NCI-H1105 (cell line): ENCODE measurements around the gene BIRC3.
"Not testable (repeated sequence)": the region's sequence is repeated elsewhere in the genome, so short reads cannot be mapped to it uniquely, and the experiment has no call there.

ENCODE experiments used
- DNase-seq: peaks from one replicate; lab custom pipeline; 2025; lab: John Stamatoyannopoulos, UW

Gene BIRC3

DNA sequence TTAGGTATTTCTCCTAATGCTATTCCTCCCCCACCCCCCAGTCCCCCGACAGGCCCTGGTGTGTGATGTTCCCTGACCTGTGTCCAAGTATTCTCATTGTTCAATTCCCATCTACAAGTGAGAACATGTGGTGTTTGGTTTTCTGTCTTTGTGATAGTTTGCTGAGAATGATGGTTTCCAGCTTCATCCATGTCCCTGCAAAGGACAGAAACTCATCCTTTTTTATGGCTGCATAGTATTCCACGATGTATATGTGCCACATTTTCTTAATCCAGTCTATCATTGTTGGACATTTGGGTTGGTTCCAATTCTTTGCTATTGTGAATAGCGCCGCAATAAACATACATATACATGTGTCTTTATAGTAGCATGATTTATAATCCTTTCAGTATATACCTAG, 20.5 kb upstream of the BIRC3 start:
- not testable (repeated sequence) for DNase-seq

DNA sequence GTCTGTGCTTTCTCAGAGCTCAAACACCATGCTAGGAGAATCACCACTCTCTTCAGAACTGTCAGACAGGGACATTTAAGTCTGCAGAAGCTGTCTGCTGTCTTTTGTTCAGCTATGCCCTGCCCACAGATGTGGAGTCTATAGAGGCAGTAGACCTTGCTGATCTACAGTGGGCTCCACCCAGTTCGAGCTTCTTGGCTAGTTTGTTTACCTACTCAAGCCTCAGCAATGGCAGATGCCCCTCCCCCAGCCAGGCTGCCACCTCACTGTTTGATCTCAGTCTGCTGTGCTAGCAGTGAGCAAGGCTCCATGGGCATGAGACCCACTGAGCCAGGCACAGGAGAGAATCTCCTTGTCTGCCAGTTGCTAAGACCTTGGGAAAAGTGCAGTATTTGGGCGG, 16.4 kb upstream of the BIRC3 start:
- not testable (repeated sequence) for DNase-seq

DNA sequence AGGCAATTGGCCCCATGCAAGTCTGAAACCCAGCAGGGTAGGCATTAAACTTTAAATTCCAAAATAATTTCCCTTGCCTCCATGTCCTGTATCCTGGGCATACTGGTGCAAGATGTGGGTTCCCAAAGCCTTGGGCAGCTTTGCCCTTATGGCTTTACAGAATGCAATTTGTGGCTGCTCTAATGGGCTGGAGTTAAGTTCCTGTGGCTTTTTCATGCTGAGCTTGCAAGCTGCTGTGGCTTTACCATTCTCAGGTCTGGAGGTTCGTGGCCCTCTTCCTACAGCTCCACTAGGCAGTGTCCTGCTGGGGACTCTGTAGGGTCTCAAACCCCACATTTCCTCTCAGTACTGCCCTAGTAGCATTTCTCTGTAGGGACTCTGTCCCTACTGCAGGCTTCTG, 15.0 kb upstream of the BIRC3 start:
- DNase-seq: no peak

DNA sequence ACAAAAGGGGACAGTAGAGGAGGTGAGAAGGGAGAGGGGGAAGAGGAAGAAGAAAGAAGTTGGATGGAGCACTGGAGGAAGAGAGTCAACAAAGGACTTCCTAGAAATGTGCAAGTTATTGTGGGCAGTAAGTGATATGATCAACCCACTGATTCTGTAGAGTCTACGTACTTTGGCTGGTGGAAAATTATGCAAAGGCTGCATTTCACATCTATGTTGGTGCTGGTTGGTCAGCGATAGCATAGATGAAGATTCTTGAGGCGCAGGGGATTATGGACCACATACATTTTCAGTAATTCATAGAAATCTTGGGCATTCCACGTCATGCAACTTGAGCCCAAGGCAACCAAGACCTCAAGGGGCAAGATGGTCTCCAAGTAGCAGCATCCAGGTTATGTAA, 12.6 kb upstream of the BIRC3 start:
- no peak for DNase-seq

DNA sequence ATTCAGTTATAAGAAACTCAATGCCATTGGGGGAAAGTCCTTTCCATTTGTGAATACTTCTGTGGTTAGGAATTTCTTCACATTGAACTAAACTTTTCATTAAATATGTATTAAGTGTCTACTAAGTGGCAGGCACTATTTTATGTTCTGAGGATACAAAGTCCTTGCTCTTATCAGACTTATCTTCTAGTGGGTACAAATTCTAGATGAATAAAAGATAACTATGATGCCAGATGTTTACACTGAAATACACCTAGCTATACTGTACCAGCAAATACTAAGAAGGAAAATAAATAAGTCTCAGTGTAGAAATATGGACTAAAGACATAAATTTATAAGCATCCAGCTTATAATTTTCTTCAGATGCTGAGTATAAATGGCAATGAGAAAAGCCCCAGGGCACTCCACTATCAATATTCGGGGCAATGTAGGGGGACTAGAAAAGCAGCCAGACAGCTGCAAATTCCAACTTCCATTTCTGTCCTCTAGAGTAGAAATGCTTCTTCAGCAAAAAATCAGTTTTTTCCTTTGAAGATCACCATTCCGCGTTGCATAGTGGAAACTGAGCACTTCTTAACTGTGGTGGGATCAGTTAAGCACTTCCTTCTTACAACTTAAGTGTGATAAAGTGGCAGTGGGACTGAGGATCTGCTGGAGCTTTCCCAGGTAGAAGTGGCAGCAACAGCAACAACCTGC, 11.8 kb upstream of the BIRC3 start:
- no peak for DNase-seq

DNA sequence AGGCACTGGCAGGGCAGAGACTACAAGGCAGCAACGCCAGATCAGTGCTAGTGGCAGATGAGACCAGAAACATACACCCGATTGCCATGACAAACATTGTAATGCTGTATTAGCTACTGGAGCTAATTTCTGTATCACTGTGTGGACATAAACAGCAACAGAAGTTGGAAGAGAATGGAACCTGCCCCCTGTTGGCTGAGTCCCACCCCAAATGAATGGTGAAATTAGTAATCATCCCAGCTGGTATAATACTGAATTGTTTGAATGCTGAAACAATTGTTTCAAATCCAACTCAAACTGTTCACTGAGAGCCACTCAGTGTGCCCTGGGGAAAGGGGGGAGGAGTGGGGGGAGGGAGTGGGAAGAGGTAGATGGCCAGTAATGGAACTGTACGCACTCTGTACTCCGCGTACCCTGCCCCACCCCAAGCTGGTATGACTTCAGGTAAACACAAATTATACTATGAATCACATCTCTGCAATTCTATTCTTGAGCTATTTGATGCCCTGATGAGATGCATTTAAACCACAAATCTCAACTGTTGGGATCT, 11.2 kb upstream of the BIRC3 start:
- DNase-seq: no peak

DNA sequence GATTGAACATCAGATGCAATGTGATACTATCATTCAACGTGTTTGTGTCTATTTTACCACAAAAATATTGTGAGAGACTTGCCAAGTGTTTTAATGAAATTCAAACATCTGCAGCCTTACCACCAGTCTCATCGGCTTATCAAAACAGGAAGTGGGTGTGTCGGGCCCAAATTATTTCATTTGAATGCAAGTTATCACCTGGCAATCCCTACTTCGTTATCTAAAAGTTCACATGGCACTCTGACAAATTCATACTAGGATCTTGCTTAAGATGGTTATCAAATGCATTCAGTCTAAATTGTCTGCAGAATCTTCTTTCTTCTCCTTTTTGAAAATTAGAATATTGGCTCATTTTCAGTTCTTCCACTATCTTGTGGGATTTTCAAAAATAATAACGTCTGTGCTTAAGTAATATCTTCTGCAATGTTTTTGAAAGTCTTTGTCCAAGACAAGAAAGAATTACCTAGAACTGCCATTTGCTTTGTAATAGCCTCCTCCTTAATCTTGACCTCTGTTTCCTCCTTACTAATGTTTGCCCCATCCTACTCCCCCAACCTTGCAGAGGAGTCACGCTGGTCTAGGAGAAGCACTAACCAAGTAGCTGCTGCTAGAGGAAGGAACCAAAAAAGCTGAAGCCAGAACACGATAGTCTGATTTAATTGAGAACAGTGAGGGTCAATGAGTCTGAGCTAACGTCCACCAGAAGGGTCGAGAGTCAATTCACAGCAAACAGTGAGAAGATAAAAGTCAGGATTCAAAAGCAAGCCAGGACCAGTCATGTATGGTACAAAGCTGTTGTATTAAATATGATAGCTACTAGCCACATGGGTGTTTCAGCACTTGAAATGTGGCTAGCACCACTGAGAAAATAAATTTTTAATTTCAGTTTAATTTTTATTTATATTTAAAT, 10.2 kb upstream of the BIRC3 start:
- DNase-seq: no peak

DNA sequence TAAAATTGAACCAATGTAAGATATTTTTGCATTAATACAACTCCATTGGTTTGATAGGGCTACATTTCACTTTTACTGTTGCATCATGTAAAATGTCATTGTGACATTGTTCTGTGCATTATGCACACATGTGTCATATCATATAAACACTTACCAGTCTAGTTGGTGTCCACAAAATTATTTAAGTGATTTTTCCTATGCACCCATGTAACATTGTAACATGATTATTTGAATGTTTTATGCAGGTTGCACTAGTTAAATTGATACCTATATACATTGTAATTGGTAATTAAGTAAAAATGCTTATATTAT, 9.6 kb upstream of the BIRC3 start:
- no peak for DNase-seq

DNA sequence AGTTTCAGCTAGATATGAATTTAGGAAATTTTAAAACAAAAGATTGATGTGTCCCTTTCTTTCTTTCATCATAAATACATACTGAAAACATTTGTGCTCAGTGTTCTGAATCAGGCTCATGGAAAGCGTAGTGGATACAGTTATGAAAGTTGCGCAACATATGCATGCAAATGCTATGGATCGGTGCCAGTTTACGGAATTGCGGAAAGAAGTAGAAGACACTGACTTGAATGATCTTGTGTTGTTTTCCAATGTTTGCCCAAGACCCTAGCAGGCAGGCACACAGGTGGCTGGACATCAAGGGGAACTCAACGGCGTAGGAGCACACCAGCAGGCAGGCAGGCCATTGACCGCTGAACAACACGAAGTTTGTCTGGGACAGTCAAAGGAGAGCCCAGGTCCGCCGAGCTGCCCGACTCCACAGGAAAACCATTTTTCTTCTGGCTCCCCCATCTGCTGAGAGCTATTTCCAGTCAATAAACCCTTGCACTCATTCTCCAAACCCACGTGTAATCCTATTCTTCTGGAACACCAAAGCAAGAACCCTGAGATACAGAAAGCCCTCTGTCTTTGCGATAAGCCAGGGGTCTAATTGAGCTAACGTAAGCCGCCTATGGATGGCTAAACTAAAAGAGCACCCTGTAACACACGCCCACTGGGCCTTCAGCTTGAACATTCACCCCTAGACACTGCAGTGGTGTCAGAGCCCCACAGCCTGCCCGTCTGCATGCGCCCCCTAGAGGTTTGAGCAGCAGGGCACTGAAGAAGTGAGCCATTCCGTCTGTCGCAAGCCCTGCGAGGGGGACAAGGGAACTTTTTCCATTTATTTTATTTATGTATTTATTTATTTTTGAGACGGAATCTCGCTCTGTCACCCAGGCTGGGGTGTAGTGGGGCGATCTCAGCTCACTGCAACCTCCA, 7.4 kb upstream of the BIRC3 start:
- DNase-seq: no peak

DNA sequence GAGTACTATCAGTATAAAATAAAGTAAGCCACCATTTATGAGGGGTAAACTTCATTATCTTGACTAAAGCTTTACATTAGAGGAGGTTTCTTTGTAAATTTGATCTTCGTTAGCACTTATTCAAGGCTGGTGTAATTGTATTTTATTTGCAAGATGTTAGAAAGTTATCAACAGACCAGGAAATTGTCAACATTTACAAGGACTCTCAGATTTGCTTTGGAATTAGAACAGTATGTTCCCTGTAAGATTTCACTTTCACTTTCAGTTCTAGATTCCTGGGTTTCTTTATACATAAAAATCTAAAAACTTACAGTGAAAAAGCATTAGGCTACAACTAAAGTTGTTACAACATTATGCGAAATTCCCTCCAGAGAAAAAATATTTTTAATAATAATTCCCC, 4.6 kb upstream of the BIRC3 start:
- no peak for DNase-seq

DNA sequence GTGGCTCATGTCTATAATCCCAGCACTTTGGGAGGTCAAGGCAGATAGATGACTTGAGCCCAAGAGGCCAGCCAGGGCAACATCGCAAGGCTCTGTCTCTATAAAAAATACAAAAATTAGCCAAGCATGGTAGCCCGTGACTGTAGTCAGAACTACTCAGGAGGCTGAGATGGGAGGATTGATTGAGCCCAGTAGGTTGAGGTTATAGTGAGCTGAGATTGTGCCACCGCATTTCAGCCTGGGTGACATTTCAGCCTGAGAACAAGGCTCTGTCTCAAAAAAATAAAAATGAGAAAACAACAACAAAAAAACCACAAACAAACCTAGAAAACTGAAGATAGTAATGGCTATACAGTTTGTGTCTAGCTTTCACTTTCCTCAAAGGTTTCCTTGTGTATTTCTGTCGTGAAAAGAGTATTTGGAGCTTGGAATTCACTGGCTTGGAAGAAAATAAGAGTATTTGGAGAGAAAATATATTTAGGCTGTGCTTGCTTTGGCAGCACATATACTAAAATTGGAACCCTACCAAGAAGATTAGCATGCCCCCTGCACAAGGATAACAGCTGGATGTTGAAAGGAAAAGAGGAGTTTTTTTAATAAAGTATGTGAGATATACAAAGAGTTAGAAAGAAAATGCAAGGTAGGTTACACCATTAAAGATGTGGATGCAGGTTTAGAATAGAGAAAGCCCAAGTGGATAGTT, 3.9 kb upstream of the BIRC3 start:
- no peak for DNase-seq

DNA sequence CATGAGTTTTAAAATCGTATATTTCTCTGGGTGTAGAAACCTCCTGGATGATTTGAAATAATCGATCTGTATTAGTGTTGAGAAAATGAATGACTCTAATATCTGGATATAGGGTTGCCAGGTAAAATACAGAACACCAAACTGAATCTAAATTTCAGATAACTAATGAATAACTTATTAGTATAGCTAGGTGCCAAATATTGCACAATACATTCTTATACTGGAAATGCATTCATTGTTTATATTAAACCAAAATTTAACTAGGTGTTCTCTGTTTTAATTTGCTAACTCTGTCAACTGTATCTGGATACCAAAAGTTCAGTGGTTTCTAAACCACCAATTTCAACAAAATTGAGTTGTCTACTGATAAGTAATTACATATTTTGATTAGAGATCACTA, 2.5 kb upstream of the BIRC3 start:
- DNase-seq: no peak

DNA sequence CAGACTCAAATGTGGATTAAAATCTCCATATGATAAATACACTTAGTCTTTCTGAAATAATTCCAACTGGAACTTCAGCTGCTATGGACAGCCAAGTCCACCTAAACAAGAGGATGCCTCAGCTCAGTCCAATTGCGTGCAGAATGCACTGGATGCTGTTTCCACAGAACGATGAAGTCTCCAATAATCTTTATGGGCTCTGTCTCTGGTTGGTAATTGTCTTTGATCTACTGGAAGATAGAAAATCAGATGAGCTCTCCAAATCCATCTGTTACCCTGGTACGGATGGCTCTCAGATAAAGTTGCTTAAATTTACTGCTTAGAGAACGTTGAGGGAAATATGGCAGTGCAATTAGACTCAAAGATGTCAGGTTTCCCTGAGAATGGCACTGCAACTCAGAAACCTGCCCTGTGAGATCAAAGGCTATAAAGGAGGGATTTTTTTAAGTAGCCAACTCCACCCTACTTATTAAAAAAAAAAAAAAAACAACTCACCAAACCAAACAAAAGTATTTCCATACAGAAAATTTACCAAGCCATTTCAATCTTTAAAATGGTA, 859 bp upstream of the BIRC3 start:
- DNase-seq: no peak

DNA sequence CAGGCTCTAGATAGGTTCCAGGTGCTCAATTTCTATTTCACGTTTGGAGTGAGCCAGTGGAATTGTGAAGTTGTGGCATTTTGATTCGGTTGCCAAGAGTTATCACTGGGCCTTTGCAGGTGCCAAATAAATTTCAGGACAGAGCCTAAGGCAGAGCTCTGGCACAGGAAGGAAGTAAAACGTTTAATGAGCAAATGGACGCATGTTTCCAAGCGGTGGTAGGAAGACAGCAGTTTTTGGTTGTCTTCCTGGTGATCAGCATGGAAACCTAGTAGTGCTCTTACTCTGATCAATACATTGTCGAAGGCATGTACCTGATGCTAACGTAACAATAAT, 452 bp downstream of the BIRC3 start:
- DNase-seq: no peak

DNA sequence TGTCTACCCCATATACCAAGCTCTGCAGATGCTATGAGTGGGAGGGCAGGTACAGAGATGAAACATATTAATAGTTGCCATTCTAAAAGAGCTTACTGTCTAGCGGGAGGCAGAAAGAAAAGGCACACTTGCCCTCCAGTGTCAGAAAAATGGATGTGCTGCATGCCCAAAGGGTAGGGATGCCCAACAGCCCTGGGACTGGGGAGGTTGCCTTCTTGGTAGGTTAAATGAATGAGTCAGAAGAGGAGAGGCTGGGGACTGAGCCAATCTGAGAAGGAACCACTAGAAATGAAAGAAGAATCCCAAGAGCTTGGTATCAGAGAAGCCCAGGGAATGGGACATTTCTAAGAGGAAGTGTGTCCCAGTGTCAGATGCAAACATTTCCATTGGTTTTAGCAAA, 1.2 kb downstream of the BIRC3 start:
- no peak for DNase-seq

DNA sequence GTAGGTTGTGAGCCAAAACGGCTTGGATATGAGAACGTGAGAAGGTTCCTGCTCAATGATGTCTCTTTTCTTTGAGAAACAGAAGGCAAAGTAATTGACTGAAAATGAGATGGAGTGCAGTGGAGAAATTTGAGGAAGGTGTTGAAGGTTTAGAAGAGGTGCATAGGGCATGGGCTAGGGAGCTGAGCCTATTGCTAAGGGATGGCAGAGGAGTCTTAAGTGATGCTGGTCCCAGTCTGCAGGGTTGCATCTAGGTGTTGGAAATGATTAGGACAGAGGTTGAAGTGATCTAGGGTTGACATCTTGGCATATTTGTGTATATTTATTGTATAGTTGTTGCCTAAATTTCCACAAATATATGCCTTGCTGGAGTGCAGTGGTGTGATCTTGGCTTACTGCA, 2.3 kb downstream of the BIRC3 start:
- DNase-seq: no peak

DNA sequence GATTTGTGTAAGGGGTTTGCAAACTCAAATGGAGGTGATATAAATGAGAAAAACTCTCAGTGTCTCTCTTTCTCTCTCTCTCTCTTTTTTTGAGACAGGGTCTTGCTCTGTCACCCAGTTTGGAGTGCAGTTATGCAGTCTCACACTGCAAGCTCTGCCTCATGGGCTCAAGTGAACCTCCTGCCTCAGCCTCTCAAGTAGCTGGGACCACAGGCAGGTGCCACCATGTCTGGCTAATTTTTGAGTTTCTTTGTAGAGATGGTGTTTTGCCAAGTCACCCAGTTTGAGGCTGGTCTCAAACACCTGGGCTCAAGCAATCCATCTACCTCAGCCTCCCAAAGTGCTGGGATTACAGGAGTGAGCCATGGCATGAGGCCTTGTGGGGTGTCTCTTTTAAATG, 2.9 kb downstream of the BIRC3 start:
- no peak for DNase-seq

DNA sequence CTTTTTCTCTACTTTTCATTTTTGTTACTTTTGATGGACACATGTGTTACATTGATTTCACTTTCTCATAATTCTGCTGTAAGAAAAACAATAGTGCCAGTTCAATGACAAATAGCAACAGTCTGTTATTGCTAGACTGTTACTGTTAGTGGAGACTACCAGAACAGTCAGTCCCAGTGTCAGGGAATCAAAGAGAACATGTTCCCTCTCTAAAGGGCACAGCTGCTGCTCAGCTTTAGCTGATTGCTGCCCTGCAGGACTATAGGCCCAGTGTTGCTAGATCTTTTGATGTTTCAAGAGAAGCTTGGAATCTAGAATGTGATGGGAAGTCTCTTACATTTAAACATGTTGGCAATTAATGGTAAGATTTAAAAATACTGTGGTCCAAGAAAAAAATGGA, 3.4 kb downstream of the BIRC3 start:
- DNase-seq: no peak

DNA sequence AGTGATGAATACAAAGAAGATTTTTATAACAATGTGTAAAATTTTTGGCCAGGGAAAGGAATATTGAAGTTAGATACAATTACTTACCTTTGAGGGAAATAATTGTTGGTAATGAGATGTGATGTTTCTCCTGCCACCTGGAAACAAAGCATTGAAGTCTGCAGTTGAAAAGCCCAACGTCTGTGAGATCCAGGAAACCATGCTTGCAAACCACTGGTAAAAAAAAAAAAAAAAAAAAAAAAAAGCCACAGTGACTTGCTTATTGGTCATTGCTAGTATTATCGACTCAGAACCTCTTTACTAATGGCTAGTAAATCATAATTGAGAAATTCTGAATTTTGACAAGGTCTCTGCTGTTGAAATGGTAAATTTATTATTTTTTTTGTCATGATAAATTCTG, 5.3 kb downstream of the BIRC3 start:
- DNase-seq: no peak

DNA sequence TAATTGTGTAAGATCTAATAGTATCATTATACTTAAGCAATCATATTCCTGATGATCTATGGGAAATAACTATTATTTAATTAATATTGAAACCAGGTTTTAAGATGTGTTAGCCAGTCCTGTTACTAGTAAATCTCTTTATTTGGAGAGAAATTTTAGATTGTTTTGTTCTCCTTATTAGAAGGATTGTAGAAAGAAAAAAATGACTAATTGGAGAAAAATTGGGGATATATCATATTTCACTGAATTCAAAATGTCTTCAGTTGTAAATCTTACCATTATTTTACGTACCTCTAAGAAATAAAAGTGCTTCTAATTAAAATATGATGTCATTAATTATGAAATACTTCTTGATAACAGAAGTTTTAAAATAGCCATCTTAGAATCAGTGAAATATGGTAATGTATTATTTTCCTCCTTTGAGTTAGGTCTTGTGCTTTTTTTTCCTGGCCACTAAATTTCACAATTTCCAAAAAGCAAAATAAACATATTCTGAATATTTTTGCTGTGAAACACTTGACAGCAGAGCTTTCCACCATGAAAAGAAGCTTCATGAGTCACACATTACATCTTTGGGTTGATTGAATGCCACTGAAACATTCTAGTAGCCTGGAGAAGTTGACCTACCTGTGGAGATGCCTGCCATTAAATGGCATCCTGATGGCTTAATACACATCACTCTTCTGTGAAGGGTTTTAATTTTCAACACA, 6.4 kb downstream of the BIRC3 start:
- no peak for DNase-seq

DNA sequence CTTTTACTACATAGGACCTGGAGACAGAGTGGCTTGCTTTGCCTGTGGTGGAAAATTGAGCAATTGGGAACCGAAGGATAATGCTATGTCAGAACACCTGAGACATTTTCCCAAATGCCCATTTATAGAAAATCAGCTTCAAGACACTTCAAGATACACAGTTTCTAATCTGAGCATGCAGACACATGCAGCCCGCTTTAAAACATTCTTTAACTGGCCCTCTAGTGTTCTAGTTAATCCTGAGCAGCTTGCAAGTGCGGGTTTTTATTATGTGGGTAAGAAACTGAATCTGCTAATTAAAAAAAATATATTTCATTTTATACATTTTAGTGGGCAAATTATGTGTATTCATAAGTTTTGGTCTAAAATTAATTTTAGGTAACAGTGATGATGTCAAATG, 7.8 kb downstream of the BIRC3 start:
- no peak for DNase-seq
